ES-I3 (cell line): Measurements from ENCODE around the gene TBC1D32.
A peak's percentile ranks its signal among the peaks of the same experiment; 100 is the strongest.
"Not testable (repeated sequence)": the region's sequence is repeated elsewhere in the genome, so short reads cannot be mapped to it uniquely, and the experiment has no call there.

Source experiments
- H3K36me3 ChIP-seq: 2 replicates; pipeline ENCODE4 v1.6.1; 2013; ENCODE audit warnings: mild to moderate bottlenecking, low read length, control low read depth, moderate library complexity; ENCODE audit not compliant: insufficient read depth
- H3K4me1 ChIP-seq: 2 replicates; pipeline ENCODE4 v1.6.1; 2013; ENCODE audit warnings: mild to moderate bottlenecking, control low read depth, low read length; ENCODE audit not compliant: insufficient read depth
- H3K9ac ChIP-seq: 2 replicates; pipeline ENCODE4 v1.6.1; 2013; ENCODE audit warnings: low read depth, mild to moderate bottlenecking, low read length, moderate library complexity
- H3K9me3 ChIP-seq: 2 replicates; pipeline ENCODE4 v1.6.1; 2013; ENCODE audit warnings: mild to moderate bottlenecking, low read length, moderate library complexity; ENCODE audit not compliant: control insufficient read depth, insufficient read depth

The TBC1D32 gene

GRCh38 chr6:121334299-121335086 lies at the start of gene TBC1D32:
Gene TBC1D32, minus strand, starts transcription at chr6:121334480. Its CDS starts 50 bp downstream, at chr6:121334430.
- H3K36me3 ChIP-seq: no peaks in the 10 kb centered on the region
- no peaks in the 10 kb centered on the region for H3K9me3 ChIP-seq
- H3K4me1 ChIP-seq: no peaks in the 10 kb centered on the region
- H3K9ac ChIP-seq: peak within 1 kb of the TSS; percentile 60

GRCh38 chr6:121383478-121383877 lies 49.2 kb upstream of the TBC1D32 start:
- Histone ChIP-seq H3K9me3 (no peaks in the 10 kb centered on the region; the same call in 1 of the 2 replicates), H3K9ac (no peak overlapping the region), H3K36me3 (no peaks in the 10 kb centered on the region), H3K4me1 (no peaks in the 10 kb centered on the region)

- H3K9ac ChIP-seq: no peak overlapping the region
- H3K36me3 ChIP-seq: no peaks in the 10 kb centered on the region
- no peaks in the 10 kb centered on the region; the same call in 1 of the 2 replicates for H3K9me3 ChIP-seq
- no peaks in the 10 kb centered on the region for H3K4me1 ChIP-seq
Observed at GRCh38 chr6:121382467-121383121, 48.3 kb upstream of the TBC1D32 start.

- peaks cover 8% of the 10 kb centered on the region; the same call in 1 of the 2 replicates for H3K9me3 ChIP-seq
- H3K9ac ChIP-seq: no peak overlapping the region
- H3K36me3 ChIP-seq: no peaks in the 10 kb centered on the region
- H3K4me1 ChIP-seq: no peaks in the 10 kb centered on the region
Observed at GRCh38 chr6:121376411-121376810, 42.1 kb upstream of the TBC1D32 start.

GRCh38 chr6:121374219-121374618 lies 39.9 kb upstream of the TBC1D32 start:
- H3K36me3 ChIP-seq, H3K9ac ChIP-seq, H3K4me1 ChIP-seq, H3K9me3 ChIP-seq: not testable (repeated sequence)

GRCh38 chr6:121365536-121366521 lies 31.5 kb upstream of the TBC1D32 start:
- H3K9ac ChIP-seq: no peak overlapping the region
- H3K4me1 ChIP-seq: no peaks in the 10 kb centered on the region; the same call in 1 of the 2 replicates
- no peaks in the 10 kb centered on the region for H3K9me3 ChIP-seq
- H3K36me3 ChIP-seq: no peaks in the 10 kb centered on the region

GRCh38 chr6:121356575-121356974 lies 22.3 kb upstream of the TBC1D32 start:
- H3K9me3 ChIP-seq: no peaks in the 10 kb centered on the region
- H3K36me3 ChIP-seq: no peaks in the 10 kb centered on the region
- H3K9ac ChIP-seq: no peak overlapping the region
- peaks cover 8% of the 10 kb centered on the region for H3K4me1 ChIP-seq

GRCh38 chr6:121354764-121355163 lies 20.5 kb upstream of the TBC1D32 start:
- peaks cover 8% of the 10 kb centered on the region for H3K4me1 ChIP-seq
- H3K9me3 ChIP-seq: no peaks in the 10 kb centered on the region
- H3K36me3 ChIP-seq: no peaks in the 10 kb centered on the region
- no peak overlapping the region for H3K9ac ChIP-seq

- Histone ChIP-seq H3K36me3 (no peaks in the 10 kb centered on the region), H3K9me3 (no peaks in the 10 kb centered on the region), H3K9ac (no peak overlapping the region), H3K4me1 (peaks cover 8% of the 10 kb centered on the region)
Observed at GRCh38 chr6:121352941-121353340, 18.7 kb upstream of the TBC1D32 start.

- Histone ChIP-seq H3K9me3 (no peaks in the 10 kb centered on the region), H3K9ac (no peak overlapping the region), H3K4me1 (peaks cover 8% of the 10 kb centered on the region), H3K36me3 (no peaks in the 10 kb centered on the region)
Observed at GRCh38 chr6:121351916-121352315, 17.6 kb upstream of the TBC1D32 start.

- Histone ChIP-seq H3K9me3 (no peaks in the 10 kb centered on the region), H3K9ac (no peak overlapping the region), H3K36me3 (no peaks in the 10 kb centered on the region), H3K4me1 (peaks cover 8% of the 10 kb centered on the region)
Observed at GRCh38 chr6:121349596-121349995, 15.3 kb upstream of the TBC1D32 start.

GRCh38 chr6:121347484-121347883 lies 13.2 kb upstream of the TBC1D32 start:
- H3K36me3 ChIP-seq: no peaks in the 10 kb centered on the region
- H3K4me1 ChIP-seq: peaks cover 4% of the 10 kb centered on the region
- no peak overlapping the region for H3K9ac ChIP-seq
- H3K9me3 ChIP-seq: no peaks in the 10 kb centered on the region

GRCh38 chr6:121344539-121344938 lies 10.3 kb upstream of the TBC1D32 start:
- Histone ChIP-seq H3K9ac (no peak overlapping the region), H3K36me3 (no peaks in the 10 kb centered on the region), H3K9me3 (no peaks in the 10 kb centered on the region), H3K4me1 (no peaks in the 10 kb centered on the region)

GRCh38 chr6:121339639-121340226 lies 5.5 kb upstream of the TBC1D32 start:
- H3K36me3 ChIP-seq: no peaks in the 10 kb centered on the region
- H3K9ac ChIP-seq: no peak overlapping the region
- no peaks in the 10 kb centered on the region for H3K9me3 ChIP-seq
- no peaks in the 10 kb centered on the region for H3K4me1 ChIP-seq
